K562 (cell line): ENCODE measurements around the gene SNX30.

Experiments used
- ARHGAP35 ChIP-seq: fragments of 450-650 bp; IDR thresholded peaks from 2 replicates; pipeline ENCODE4 v1.6.1; 2018; ENCODE audit not compliant: partially characterized antibody
- ATF1 ChIP-seq, 2 experiments: fragments of 450-650 bp in 1 of 2; IDR thresholded peaks; 2 replicates each; pipeline ENCODE4 v1.6.1; 2016; ENCODE audit warnings: missing compliant biosample characterization in 1 of 2, missing genetic modification characterization in 1 of 2
- EP300 ChIP-seq: IDR thresholded peaks from 2 replicates; pipeline ENCODE4 v1.6.1; 2012; ENCODE audit warnings: low read length, improper control_type of control experiment
- HDAC1 ChIP-seq, 2 experiments: fragments of 450-650 bp; IDR thresholded peaks; 2 replicates each; pipeline ENCODE4 v1.6.1; 2016 to 2017; ENCODE audit warnings: inconsistent platforms in 1 of 2, mild to moderate bottlenecking in 1 of 2, moderate library complexity in 1 of 2
- ILF3 ChIP-seq: fragments of 450-650 bp; IDR thresholded peaks from 2 replicates; pipeline ENCODE4 v1.6.1; 2018; ENCODE audit warnings: antibody characterized with exemption, mild to moderate bottlenecking, moderate library complexity, borderline replicate concordance
- NFIC ChIP-seq: fragments of 450-650 bp; IDR thresholded peaks from 2 replicates; pipeline ENCODE4 v1.6.1; 2017; ENCODE audit warnings: mild to moderate bottlenecking, inconsistent platforms
- NR3C1 ChIP-seq: sonication (generic); formaldehyde crosslinking; IDR thresholded peaks from 2 replicates; pipeline ENCODE4 v1.8.1; 2022; ENCODE audit warnings: missing genetic modification reagents
- ZNF780A ChIP-seq: fragments of 250-450 bp; sonication (Bioruptor Pico); IDR thresholded peaks from 2 replicates; pipeline ENCODE4 v1.5.0; 2021; ENCODE audit warnings: mild to moderate bottlenecking
- TF ChIP-seq, protein P1 (sequence below): sonication (generic); formaldehyde crosslinking; IDR thresholded peaks from 2 replicates; pipeline ENCODE4 v1.8.1; 2023; ENCODE audit warnings: mild to moderate bottlenecking, missing genetic modification reagents
- TF ChIP-seq, protein P2 (sequence below): fragments of 200-800 bp; sonication (Bioruptor generic); IDR thresholded peaks from 2 replicates; pipeline ENCODE4 v1.6.1; 2016; ENCODE audit warnings: missing genetic modification characterization, missing compliant biosample characterization

DNA sequence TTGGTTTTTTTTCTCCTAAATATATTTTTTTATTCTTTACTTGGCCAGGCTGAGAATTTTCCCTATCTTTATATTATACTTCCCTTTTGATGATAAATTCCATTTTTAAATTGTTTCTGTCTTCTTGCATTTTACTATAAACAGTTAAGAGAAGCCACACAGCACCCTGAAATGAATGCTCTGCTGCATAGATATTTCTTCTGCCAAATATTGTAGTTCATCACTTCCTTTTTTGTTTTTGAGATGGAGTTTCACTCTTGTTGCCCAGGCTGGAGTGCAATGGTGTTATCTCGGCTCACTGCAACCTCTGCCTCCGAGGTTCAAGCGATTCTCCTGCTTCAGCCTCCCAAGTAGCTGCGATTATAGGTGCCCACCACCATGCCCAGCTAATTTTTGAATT lies 24.1 kb upstream of the SNX30 start:
- TF ChIP-seq HDAC1 (IDR thresholded peaks at IDR 0.05) = no peak
- no peak for TF ChIP-seq ATF1 (CRISPR knock-in tag; IDR thresholded peaks at IDR 0.05)
- TF ChIP-seq ATF1 (tag; IDR thresholded peaks at IDR 0.05) = no peak
- TF ChIP-seq ARHGAP35 = no peak
- TF ChIP-seq, protein P1, sequence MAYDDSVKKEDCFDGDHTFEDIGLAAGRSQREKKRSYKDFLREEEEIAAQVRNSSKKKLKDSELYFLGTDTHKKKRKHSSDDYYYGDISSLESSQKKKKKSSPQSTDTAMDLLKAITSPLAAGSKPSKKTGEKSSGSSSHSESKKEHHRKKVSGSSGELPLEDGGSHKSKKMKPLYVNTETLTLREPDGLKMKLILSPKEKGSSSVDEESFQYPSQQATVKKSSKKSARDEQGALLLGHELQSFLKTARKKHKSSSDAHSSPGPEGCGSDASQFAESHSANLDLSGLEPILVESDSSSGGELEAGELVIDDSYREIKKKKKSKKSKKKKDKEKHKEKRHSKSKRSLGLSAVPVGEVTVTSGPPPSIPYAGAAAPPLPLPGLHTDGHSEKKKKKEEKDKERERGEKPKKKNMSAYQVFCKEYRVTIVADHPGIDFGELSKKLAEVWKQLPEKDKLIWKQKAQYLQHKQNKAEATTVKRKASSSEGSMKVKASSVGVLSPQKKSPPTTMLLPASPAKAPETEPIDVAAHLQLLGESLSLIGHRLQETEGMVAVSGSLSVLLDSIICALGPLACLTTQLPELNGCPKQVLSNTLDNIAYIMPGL (CRISPR knock-in tag) = no peak
- no peak for TF ChIP-seq EP300
- TF ChIP-seq, protein P2, sequence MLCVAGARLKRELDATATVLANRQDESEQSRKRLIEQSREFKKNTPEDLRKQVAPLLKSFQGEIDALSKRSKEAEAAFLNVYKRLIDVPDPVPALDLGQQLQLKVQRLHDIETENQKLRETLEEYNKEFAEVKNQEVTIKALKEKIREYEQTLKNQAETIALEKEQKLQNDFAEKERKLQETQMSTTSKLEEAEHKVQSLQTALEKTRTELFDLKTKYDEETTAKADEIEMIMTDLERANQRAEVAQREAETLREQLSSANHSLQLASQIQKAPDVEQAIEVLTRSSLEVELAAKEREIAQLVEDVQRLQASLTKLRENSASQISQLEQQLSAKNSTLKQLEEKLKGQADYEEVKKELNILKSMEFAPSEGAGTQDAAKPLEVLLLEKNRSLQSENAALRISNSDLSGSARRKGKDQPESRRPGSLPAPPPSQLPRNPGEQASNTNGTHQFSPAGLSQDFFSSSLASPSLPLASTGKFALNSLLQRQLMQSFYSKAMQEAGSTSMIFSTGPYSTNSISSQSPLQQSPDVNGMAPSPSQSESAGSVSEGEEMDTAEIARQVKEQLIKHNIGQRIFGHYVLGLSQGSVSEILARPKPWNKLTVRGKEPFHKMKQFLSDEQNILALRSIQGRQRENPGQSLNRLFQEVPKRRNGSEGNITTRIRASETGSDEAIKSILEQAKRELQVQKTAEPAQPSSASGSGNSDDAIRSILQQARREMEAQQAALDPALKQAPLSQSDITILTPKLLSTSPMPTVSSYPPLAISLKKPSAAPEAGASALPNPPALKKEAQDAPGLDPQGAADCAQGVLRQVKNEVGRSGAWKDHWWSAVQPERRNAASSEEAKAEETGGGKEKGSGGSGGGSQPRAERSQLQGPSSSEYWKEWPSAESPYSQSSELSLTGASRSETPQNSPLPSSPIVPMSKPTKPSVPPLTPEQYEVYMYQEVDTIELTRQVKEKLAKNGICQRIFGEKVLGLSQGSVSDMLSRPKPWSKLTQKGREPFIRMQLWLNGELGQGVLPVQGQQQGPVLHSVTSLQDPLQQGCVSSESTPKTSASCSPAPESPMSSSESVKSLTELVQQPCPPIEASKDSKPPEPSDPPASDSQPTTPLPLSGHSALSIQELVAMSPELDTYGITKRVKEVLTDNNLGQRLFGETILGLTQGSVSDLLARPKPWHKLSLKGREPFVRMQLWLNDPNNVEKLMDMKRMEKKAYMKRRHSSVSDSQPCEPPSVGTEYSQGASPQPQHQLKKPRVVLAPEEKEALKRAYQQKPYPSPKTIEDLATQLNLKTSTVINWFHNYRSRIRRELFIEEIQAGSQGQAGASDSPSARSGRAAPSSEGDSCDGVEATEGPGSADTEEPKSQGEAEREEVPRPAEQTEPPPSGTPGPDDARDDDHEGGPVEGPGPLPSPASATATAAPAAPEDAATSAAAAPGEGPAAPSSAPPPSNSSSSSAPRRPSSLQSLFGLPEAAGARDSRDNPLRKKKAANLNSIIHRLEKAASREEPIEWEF = no peak
- TF ChIP-seq NR3C1 (CRISPR knock-in tag) = no peak
- no peak for TF ChIP-seq ZNF780A
- no peak for TF ChIP-seq NFIC
- TF ChIP-seq ILF3 = no peak
